HK-2 (cell line): ENCODE measurements around the gene SOX5.
"Not testable (repeated sequence)": the region's sequence is repeated elsewhere in the genome, so short reads cannot be mapped to it uniquely, and the experiment has no call there.

Source experiments
- DNase-seq: peaks from one replicate; pipeline ENCODE4 v3.0.0-alpha.2; 2018; ENCODE audit not compliant: unreplicated experiment

The SOX5 gene

DNA sequence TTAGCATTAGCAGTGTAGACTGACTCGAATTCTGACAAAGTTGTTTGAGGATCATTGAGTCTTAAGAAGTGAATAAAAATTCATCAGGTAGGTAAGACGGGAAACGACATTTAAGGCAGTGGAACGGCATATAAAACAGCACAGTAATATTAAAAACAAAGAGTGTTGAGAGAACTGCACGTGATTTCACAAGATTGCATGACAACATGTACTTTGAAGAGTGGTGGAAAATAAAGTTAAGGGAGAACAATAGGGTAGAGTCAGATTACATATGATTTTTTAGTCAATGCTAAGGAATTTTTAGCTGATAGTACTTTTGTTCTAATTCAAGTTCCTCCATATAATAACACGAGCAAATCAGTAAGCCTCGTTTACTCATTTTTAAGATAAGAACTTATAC lies 115.4 kb downstream of the SOX5 start:
- DNase-seq: no peak

GRCh38 chr12:23831739-23832138 lies 117.7 kb downstream of the SOX5 start:
- DNase-seq: no peak

DNA sequence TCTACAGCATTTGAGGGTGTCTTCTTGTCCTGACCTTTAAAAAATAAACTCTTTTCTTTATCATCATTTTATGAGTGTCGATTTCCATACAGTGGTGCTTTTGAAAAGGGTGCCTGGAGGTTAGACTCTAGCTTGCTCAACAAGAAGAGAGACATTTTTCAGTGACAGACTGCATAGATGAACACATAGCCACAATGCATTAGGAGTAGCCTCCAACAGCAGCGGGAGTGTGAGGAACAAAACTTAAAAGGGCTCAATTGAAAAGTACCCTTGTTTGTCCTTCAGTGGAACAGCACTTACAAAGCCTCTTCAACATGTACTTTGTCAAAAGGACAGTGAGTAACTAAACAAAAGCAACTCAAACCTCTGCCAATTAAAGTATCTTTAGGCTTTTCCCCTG lies 119.3 kb downstream of the SOX5 start:
- no peak for DNase-seq

GRCh38 chr12:23827353-23827752 lies 122.1 kb downstream of the SOX5 start:
- no peak for DNase-seq

DNA sequence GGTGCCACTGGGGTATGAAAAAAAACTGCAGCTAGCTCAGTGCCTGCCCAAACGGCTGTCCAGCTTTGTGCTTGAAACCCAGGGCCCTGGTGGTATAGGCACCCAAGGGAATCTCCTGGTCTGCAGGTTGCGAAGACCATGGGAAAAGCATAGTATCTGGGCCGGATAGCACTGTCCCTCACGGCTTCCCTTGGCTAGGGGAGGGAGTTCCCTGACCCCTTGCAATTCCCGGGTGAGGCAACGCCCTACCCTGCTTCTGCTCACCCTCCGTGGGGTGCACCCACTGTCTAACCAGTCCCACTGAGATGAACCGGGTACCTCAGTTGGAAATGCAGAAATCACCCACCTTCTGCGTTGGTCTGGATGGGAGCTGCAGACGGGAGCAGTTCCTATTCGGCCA lies 124.3 kb downstream of the SOX5 start:
- DNase-seq: not testable (repeated sequence)

DNA sequence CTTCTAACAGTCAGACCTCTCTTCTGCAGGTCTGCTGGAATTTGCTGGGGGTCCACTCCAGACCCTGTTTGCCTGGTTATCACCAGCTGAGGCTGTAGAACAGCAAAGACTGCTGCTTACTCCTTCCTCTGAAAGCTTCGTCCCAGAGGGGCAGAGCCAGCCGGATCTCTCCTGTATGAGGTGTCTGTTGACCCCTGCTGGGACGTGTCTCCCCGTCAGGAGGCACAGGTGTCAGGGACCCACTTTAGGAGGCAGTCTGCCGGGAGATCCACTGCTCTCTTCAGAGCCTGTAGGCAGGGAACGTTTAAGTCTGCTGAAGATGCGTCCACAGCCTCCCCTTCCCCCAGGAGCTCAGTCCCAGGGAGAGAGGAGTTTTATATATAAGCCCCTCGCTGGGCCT lies 125.1 kb downstream of the SOX5 start:
- no peak for DNase-seq

DNA sequence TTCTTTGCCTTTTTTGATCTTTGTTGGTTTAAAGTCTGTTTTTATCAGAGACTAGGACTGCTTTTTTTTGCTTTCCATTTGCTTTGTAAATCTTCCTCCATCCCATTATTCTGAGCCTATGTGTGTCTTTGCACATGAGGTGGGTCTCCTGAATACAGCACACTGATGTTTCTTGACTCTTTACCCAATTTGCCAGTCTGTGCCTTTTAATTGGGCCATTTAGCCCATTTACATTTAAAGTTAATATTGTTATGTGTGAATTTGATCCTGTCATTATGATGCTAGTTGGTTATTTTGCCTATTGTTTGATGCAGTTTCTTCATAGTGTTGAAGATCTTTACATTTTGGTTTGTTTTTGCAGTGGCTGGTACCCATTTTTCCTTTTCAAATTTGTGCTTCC lies 126.6 kb downstream of the SOX5 start:
- DNase-seq: not testable (repeated sequence)

- no peak for DNase-seq
Observed at GRCh38 chr12:23817345-23817744, 132.1 kb downstream of the SOX5 start.

GRCh38 chr12:23816394-23816851 lies 133.0 kb downstream of the SOX5 start:
- no peak for DNase-seq

GRCh38 chr12:23815810-23816209 lies 133.7 kb downstream of the SOX5 start:
- DNase-seq: no peak

DNA sequence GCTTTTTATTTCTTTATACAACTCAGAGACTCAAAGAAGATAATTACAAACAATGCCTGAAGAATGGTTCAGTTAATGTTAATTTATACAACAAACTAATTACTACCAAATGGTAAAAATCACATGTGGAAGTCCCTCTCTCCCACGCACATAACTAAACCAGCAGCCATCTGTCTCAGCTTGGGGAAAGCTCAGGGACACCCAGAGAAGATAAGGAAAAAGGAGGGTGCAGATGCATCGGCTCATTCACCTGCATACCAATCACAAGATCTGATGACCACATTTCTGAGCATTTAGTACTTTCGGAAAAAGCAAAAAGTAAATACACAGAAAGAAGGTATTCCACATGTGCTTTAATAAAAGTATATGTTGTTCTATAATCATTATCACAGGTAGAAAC lies 136.3 kb downstream of the SOX5 start:
- no peak for DNase-seq

DNA sequence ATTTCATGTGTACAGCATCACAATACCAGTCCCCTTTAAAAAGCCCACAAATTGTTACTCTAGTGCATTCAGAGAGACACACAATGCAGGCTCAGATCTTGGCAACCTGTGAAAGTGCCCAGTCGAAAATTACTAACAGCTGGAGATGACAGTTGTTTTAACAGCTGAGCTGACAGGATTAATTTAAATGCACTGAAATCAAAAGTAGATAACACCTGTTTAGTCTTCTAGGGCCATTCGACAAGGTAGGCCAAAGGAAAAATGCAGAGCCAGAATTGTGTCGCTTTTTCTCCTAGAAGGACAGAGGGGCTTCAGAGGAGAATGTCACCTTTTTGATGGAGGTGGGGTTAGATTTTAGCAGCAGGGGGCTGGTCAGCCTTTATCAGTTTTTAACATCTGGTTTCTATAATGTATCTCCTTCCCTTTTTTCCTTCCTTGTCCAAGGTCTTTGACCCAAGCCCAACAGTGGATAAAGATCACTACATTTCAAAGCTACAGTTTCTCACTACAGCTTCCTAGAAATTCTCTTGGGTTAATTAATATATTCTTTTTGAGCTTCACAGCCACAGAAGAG lies 139.1 kb downstream of the SOX5 start:
- DNase-seq: no peak

DNA sequence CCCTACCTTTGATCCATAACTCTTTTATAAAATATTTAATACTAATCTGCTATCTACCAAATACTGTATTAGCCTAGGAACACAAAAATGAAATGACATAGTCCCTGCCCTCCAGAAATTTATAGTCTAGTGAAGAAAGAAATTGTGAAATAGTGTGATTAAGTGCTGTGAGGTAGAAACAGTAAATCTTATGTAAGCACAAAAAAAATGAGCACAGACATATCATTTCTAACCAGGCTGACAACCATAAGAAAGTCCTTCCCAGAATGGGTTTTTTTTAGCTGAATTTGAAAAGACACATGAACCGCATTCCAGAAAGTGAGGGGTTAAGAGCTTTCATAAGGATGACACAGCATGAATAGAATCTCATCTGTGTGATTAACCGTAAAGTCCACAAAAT lies 145.9 kb downstream of the SOX5 start:
- no peak for DNase-seq

- DNase-seq: no peak
Observed at GRCh38 chr12:23795494-23795893, 154.0 kb downstream of the SOX5 start.

GRCh38 chr12:23781118-23781517 lies 168.4 kb downstream of the SOX5 start:
- DNase-seq: no peak

DNA sequence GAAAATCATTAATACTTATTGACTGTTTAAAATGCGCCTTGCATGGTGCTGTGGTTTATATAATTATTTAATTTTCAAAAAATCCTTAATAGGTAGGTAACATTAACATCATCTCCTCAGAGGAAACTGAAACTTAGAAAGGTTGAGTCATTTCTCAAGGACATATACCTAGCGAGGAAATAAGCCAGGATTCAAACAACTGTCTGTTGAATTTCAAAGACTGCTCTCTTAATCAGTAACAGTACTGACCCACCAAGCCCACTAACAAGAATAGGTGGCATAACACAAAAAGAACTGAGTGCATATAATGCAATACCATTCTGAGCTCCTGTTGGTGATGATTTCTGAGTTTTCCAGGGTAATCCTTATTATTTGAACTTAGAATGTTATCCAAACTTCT lies 174.3 kb downstream of the SOX5 start:
- no peak for DNase-seq

GRCh38 chr12:23771240-23771949 lies 178.1 kb downstream of the SOX5 start:
- no peak for DNase-seq

DNA sequence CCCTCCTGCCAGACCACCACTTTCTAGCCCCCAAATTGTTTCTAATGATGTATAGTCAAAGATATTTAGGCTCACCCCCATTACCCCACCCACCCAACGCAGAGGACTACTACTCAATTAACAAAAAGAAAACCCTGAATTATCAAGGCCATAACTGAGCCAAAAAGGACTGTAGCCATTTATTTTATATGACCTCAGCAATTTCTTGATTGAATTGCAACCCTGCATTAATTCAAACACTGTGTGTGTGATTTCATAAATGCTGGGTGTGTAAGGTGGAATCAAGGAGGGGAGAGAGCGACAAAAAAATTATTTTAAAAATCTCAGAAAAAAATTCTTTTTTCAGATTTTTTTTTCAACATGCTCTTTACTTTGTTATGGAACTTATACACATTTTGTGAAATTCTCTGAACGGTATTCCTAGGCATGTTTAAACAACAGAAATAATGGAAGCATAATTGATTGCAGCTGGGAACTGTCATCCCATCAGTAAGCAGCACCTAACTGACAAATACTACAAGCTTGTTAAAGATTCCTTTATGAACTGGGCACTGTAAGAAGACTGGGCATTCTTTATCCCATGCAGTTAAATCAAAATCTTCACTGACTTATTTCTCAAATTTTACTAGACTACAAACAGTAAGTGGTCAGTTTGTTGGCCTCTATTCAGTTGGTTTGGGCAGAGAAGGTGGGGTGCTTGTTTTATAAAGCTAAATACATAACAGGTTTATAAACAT lies 179.1 kb downstream of the SOX5 start:
- DNase-seq: no peak

GRCh38 chr12:23767834-23768233 lies 181.6 kb downstream of the SOX5 start:
- DNase-seq: no peak

GRCh38 chr12:23763724-23764123 lies 185.7 kb downstream of the SOX5 start:
- no peak for DNase-seq

DNA sequence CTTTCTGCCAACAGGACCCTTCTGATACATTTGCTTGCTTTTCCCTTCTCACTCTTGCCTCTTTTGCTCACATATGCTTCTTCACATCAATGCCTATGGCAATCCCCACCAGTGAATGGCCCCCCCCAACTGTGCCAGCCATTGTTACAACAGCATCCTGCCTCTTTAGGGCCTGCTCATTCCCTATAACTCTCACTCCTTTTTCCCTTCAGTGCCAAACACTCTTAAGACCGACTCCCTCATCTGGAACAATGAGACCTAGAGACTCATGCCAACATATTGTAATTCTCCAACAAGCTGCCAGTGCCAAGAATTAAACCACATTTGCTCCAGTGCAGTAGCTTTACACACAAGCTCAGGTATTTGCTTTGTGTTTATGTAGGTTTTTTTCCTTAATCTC lies 189.0 kb downstream of the SOX5 start:
- no peak for DNase-seq

DNA sequence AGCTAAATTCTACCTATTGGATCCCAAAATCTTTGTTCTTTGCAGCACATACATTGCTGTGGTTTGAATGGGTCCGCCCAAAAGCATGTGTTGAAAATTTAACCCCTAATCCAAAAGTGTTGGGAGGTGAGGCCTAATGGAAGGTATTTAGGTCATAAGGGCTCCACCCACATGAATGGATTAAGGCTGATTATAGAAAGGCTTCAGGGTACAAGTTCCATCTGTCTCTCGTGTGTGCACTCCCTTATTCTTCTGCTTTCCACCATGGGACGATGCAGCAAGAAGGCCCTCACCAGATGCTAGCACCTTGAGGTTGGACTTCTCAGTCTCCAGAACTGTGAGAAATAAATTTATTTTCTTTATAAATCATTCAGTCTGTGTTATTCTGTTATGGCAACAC lies 190.9 kb downstream of the SOX5 start:
- no peak for DNase-seq

GRCh38 chr12:23757541-23757962 lies 191.9 kb downstream of the SOX5 start:
- DNase-seq: no peak
